ENCODE results near the gene FLG2.
"Not testable (repeated sequence)": the region's sequence is repeated elsewhere in the genome, so short reads cannot be mapped to it uniquely, and the experiment has no call there.

The FLG2 gene

GRCh38 chr1:152343006-152343405 lies 16.8 kb downstream of the FLG2 start:
- H3K4me3 ChIP-seq (ENCODE audit: low read depth, low read length): no peak overlapping the region
- no peaks in the 10 kb centered on the region for H3K36me3 ChIP-seq (replicated peaks)
- H3K27me3 ChIP-seq (replicated peaks): no peaks in the 10 kb centered on the region
- no peak for DNase-seq
- no peak for TF ChIP-seq CTCF (IDR thresholded peaks at IDR 0.05; ENCODE audit: low read depth, low read length, missing control alignments)
- no peak overlapping the region for H3K27ac ChIP-seq
- in situ Hi-C loops (cut with HindIII; ENCODE audit: low pct_ligation_motif_present, low sequenced_read_pairs): no loop called here

- Histone ChIP-seq H3K4me3 (ENCODE audit: low read depth, low read length) (no peak overlapping the region), H3K36me3 (replicated peaks) (no peaks in the 10 kb centered on the region), H3K27me3 (replicated peaks) (no peaks in the 10 kb centered on the region), H3K27ac (no peak overlapping the region)
- in situ Hi-C loops (cut with HindIII; ENCODE audit: low pct_ligation_motif_present, low sequenced_read_pairs): no loop called here
- DNase-seq: no peak
- TF ChIP-seq CTCF (IDR thresholded peaks at IDR 0.05; ENCODE audit: low read depth, low read length, missing control alignments): no peak
Observed at GRCh38 chr1:152335399-152335798, 24.4 kb downstream of the FLG2 start.

GRCh38 chr1:152328801-152329391 lies 30.9 kb downstream of the FLG2 start:
- Histone ChIP-seq H3K4me3 (ENCODE audit: low read depth, low read length) (no peak overlapping the region), H3K27me3 (replicated peaks) (no peaks in the 10 kb centered on the region), H3K36me3 (replicated peaks) (no peaks in the 10 kb centered on the region), H3K27ac (no peak overlapping the region)
- DNase-seq: no peak
- no peak for TF ChIP-seq CTCF (IDR thresholded peaks at IDR 0.05; ENCODE audit: low read depth, low read length, missing control alignments)
- in situ Hi-C loops (cut with HindIII; ENCODE audit: low pct_ligation_motif_present, low sequenced_read_pairs): no loop called here

GRCh38 chr1:152325111-152325510 lies 34.7 kb downstream of the FLG2 start, which contains the start of gene FLG:
Gene FLG, minus strand, starts transcription at chr1:152325239. Its CDS starts 9,783 bp downstream, at chr1:152315456.
- Histone ChIP-seq H3K4me3 (ENCODE audit: low read depth, low read length) (no peak within 1 kb of the TSS), H3K27me3 (replicated peaks) (no peaks in the 10 kb centered on the region), H3K36me3 (replicated peaks) (no peaks in the 10 kb centered on the region), H3K27ac (no peak within 1 kb of the TSS)
- DNase-seq: no peak
- no peak for TF ChIP-seq CTCF (IDR thresholded peaks at IDR 0.05; ENCODE audit: low read depth, low read length, missing control alignments)
- in situ Hi-C loops (cut with HindIII; ENCODE audit: low pct_ligation_motif_present, low sequenced_read_pairs): no loop called here

GRCh38 chr1:152313970-152314369 lies 45.8 kb downstream of the FLG2 start:
- H3K27ac ChIP-seq: no peak overlapping the region
- H3K4me3 ChIP-seq (ENCODE audit: low read depth, low read length): no peak overlapping the region
- H3K36me3 ChIP-seq (replicated peaks): no peaks in the 10 kb centered on the region
- no peaks in the 10 kb centered on the region for H3K27me3 ChIP-seq (replicated peaks)
- TF ChIP-seq CTCF (IDR thresholded peaks at IDR 0.05; ENCODE audit: low read depth, low read length, missing control alignments): no peak
- in situ Hi-C loops (cut with HindIII; ENCODE audit: low pct_ligation_motif_present, low sequenced_read_pairs): no loop called here
- DNase-seq: no peak

- TF ChIP-seq CTCF (IDR thresholded peaks at IDR 0.05; ENCODE audit: low read depth, low read length, missing control alignments): no peak
- no peaks in the 10 kb centered on the region for H3K27me3 ChIP-seq (replicated peaks)
- no peak overlapping the region for H3K27ac ChIP-seq
- DNase-seq: no peak
- in situ Hi-C loops (cut with HindIII; ENCODE audit: low pct_ligation_motif_present, low sequenced_read_pairs): no loop called here
- no peak overlapping the region for H3K4me3 ChIP-seq (ENCODE audit: low read depth, low read length)
- no peaks in the 10 kb centered on the region for H3K36me3 ChIP-seq (replicated peaks)
Observed at GRCh38 chr1:152313319-152313801, 46.4 kb downstream of the FLG2 start.

- DNase-seq; in situ Hi-C loops (cut with HindIII; ENCODE audit: low pct_ligation_motif_present, low sequenced_read_pairs); H3K36me3 ChIP-seq (replicated peaks); H3K27me3 ChIP-seq (replicated peaks); H3K4me3 ChIP-seq (ENCODE audit: low read depth, low read length); H3K27ac ChIP-seq: not testable (repeated sequence)
Observed at GRCh38 chr1:152312169-152312568, 47.6 kb downstream of the FLG2 start.

All from brain microvascular endothelial cell (primary cell).